ENCODE results near the gene TNRC6B.

DNA sequence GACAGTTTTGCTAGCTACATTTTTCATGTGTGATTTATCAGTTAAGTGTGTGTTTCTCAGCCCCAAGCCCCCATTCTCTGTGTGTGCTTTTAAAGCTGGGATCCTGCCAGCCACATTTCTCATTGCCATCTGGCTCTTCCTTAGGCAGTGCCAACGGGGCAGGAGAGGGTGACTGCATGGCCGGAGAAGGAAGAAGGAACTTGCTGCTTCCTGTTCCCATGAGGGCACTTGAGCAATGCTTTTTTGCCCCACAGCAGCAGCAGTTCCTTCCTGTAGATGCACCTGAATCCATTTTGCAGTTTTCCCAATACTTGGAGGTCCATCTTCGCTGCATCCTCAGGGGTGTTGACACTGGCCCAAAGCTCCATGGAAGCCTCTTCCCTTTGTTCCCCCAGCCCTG is 37.5 kb downstream of the TNRC6B start:
- TF ChIP-seq, protein P1, sequence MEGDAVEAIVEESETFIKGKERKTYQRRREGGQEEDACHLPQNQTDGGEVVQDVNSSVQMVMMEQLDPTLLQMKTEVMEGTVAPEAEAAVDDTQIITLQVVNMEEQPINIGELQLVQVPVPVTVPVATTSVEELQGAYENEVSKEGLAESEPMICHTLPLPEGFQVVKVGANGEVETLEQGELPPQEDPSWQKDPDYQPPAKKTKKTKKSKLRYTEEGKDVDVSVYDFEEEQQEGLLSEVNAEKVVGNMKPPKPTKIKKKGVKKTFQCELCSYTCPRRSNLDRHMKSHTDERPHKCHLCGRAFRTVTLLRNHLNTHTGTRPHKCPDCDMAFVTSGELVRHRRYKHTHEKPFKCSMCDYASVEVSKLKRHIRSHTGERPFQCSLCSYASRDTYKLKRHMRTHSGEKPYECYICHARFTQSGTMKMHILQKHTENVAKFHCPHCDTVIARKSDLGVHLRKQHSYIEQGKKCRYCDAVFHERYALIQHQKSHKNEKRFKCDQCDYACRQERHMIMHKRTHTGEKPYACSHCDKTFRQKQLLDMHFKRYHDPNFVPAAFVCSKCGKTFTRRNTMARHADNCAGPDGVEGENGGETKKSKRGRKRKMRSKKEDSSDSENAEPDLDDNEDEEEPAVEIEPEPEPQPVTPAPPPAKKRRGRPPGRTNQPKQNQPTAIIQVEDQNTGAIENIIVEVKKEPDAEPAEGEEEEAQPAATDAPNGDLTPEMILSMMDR (IDR thresholded peaks at IDR 0.05) = no peak
- TF ChIP-seq EP300 (IDR thresholded peaks at IDR 0.05) = no peak
